Endothelial cell of umbilical vein (primary cell): ENCODE data around the gene NABP1. TPM values are rescaled to one million over a fixed set of nuclear protein-coding genes. Genes with fewer than 3 reads are reported as not detected.

ENCODE experiments used
- BruUV-seq: library from RNA; stranded (reverse); fragments of 400-500 nt; replicated peaks from 2 replicates; lab custom pipeline; 2021; lab: Mats Ljungman, UMichigan
- CTCF ChIA-PET: fragments of 300-600, 350-600 bp; sonication (Branson Sonifier 250); formaldehyde crosslinking; loops from one replicate; lab custom pipeline; 2021; ENCODE audit warnings: antibody characterized with exemption, inconsistent platforms; lab: Charles Lee
- POLR2A ChIA-PET: fragments of 300-600, 350-600 bp; sonication (Branson Sonifier 250); formaldehyde crosslinking; loops from one replicate; lab custom pipeline; 2021; ENCODE audit warnings: antibody characterized with exemption, inconsistent platforms; lab: Charles Lee
- DNase-seq: peaks from one replicate; pipeline ENCODE4 v3.0.0-alpha.2; 2011; ENCODE audit warnings: low read depth, low spot score
- FAIRE-seq: peaks from 2 replicates; lab custom pipeline; 2011; peaks lifted over from hg19 to GRCh38; lab: Jason Lieb, UNC
- H2AFZ ChIP-seq: 2 replicates; pipeline ENCODE4 v1.6.0; 2012; ENCODE audit warnings: low read depth, low read length, control low read depth, inconsistent platforms
- H3K27ac ChIP-seq: 2 replicates; pipeline ENCODE4 v1.5.1; 2011; ENCODE audit warnings: low read depth, mild to moderate bottlenecking, control low read depth, low read length, moderate library complexity; ENCODE audit not compliant: insufficient read depth
- H3K27me3 ChIP-seq, 2 experiments: 2 replicates each; pipeline versions ENCODE4 v1.6.0 to v1.6.1; 2011; ENCODE audit warnings: low read length in 2 of 2, mixed read lengths in 1 of 2; ENCODE audit not compliant: control insufficient read depth in 2 of 2, insufficient read depth in 2 of 2
- H3K36me3 ChIP-seq, 2 experiments: 2 replicates in 1 of 2; 3 replicates in 1 of 2; pipeline ENCODE4 v1.5.1; 2011; ENCODE audit warnings: low read length in 2 of 2, mild to moderate bottlenecking in 1 of 2, moderate library complexity in 1 of 2; ENCODE audit not compliant: control insufficient read depth in 2 of 2, insufficient read depth in 2 of 2; ENCODE audit errors: extremely low read depth in 1 of 2
- H3K4me1 ChIP-seq: 3 replicates; pipeline ENCODE4 v1.5.1; 2011; ENCODE audit warnings: mild to moderate bottlenecking, low read length; ENCODE audit not compliant: control insufficient read depth, insufficient read depth; ENCODE audit errors: extremely low read depth
- H3K4me2 ChIP-seq: 2 replicates; pipeline ENCODE4 v1.6.1; 2011; ENCODE audit warnings: low read length, control low read depth, mixed read lengths; ENCODE audit not compliant: insufficient read depth
- H3K4me3 ChIP-seq, 3 experiments: fragments of 200-600 bp in 1 of 3; sonication (generic), shearing (Covaris generic) in 1 of 3; replicated peaks in 1 of 3; 2 replicates each; pipeline ENCODE4 v1.5.1; 2011 to 2016; ENCODE audit warnings: control low read depth in 3 of 3, low read length in 3 of 3, mild to moderate bottlenecking in 2 of 3, inconsistent platforms in 1 of 3, low read depth in 1 of 3, moderate library complexity in 1 of 3; ENCODE audit not compliant: insufficient read depth in 1 of 3
- H3K79me2 ChIP-seq: 2 replicates; pipeline ENCODE4 v1.6.0; 2012; ENCODE audit warnings: low read length, inconsistent platforms; ENCODE audit not compliant: control insufficient read depth, insufficient read depth
- H3K9ac ChIP-seq: replicated peaks from 2 replicates; pipeline ENCODE3; 2011; ENCODE audit warnings: low read length, control low read depth; ENCODE audit not compliant: insufficient read depth; ENCODE audit errors: extremely low read depth
- H3K9me1 ChIP-seq: replicated peaks from 3 replicates; pipeline ENCODE4 v1.6.0; 2011; ENCODE audit warnings: mild to moderate bottlenecking, low read length; ENCODE audit not compliant: control insufficient read depth, insufficient read depth; ENCODE audit errors: extremely low read depth
- H3K9me3 ChIP-seq: replicated peaks from 2 replicates; pipeline ENCODE4 v1.5.1; 2012; ENCODE audit warnings: low read length, inconsistent platforms; ENCODE audit not compliant: control insufficient read depth, insufficient read depth
- H4K20me1 ChIP-seq: replicated peaks from 2 replicates; pipeline ENCODE3; 2011; ENCODE audit warnings: mild to moderate bottlenecking, low read length; ENCODE audit not compliant: control insufficient read depth, insufficient read depth; ENCODE audit errors: extremely low read depth
- EZH2 ChIP-seq: IDR thresholded peaks from 2 replicates; pipeline ENCODE4 v1.6.1; 2012; ENCODE audit warnings: borderline replicate concordance, low read depth, mild to moderate bottlenecking, moderate library complexity, low read length, inconsistent platforms; ENCODE audit not compliant: severe bottlenecking
- GATA2 ChIP-seq: IDR thresholded peaks from 2 replicates; pipeline ENCODE4 v1.7.0; 2011; ENCODE audit warnings: low read depth, mild to moderate bottlenecking, moderate library complexity, mixed read lengths, low read length; ENCODE audit not compliant: insufficient read length, insufficient read depth
- JUN ChIP-seq: IDR thresholded peaks from 2 replicates; pipeline ENCODE4 v1.6.1; 2011; ENCODE audit warnings: borderline replicate concordance, low read depth; ENCODE audit not compliant: insufficient read length, insufficient read depth
- MAX ChIP-seq: IDR thresholded peaks from 2 replicates; pipeline ENCODE4 v1.6.1; 2011; ENCODE audit not compliant: insufficient read depth, insufficient read length
- MYC ChIP-seq: IDR thresholded peaks from one replicate; pipeline ENCODE4 v1.6.1; 2011; ENCODE audit warnings: mild to moderate bottlenecking, low read depth, low read length
- POLR2A ChIP-seq: IDR thresholded peaks from 2 replicates; pipeline ENCODE4 v1.6.1; 2012; ENCODE audit warnings: low read depth, mild to moderate bottlenecking, control low read depth, low read length
- POLR2AphosphoS5 ChIP-seq: IDR thresholded peaks from 2 replicates; pipeline ENCODE4 v1.6.1; 2012; ENCODE audit warnings: low read depth, mild to moderate bottlenecking, control low read depth, low read length, moderate library complexity; ENCODE audit not compliant: insufficient read depth
- dilution Hi-C: fragments of 300-500 bp; cut with MboI; formaldehyde crosslinking; loops from one replicate; pipeline ENCODE4 v1.15.0; 2019; ENCODE audit warnings: low sequenced_read_pairs; ENCODE audit not compliant: extremely low pct_ligation_motif_present
- intact Hi-C: fragments of 100-400 bp; cut with micrococcal nuclease; formaldehyde crosslinking; loops from one replicate; pipeline ENCODE4 v1.10.0; 2022
- polyA plus RNA-seq, 4 experiments: library from polyadenylated mRNA; depleted of rRNA in 3 of 4; stranded (reverse) in 3 of 4; unstranded in 1 of 4; fragments of >200 nt; gene quantifications; 2 replicates each; pipeline versions ENCODE4 v1.2.1 to v1.2.3, GENCODE V29; 2011 to 2012; ENCODE audit warnings: missing spikeins in 1 of 4
- total RNA-seq: library from RNA; stranded (reverse); gene quantifications from 2 replicates; pipeline ENCODE4 v1.2.3, GENCODE V29; 2021

NABP1 gene
- total and polyA plus RNA-seq, 2 donors (not counting 3 experiments of a cell fraction or from before 2014, with no cell fraction given), result 14.7 to 47.6 TPM

- dilution Hi-C loops, result no loop called here
- no TSS peak for BruUV-seq
- no peak overlapping the region for H2AFZ ChIP-seq
- DNase-seq (no peak), FAIRE-seq (no peak)
- H3K4me2 ChIP-seq, result no peak overlapping the region
- H3K27me3 ChIP-seq, result no peaks in the 10 kb centered on the region
- H3K9ac ChIP-seq, result no peak overlapping the region
- no peak overlapping the region for H3K4me3 ChIP-seq
- no peak overlapping the region for H3K27ac ChIP-seq
- intact Hi-C loops, result no loop called here
- no peaks in the 10 kb centered on the region for H3K9me1 ChIP-seq
- ChIA-PET POLR2A (no interaction called here), CTCF (no interaction called here)
- no peaks in the 10 kb centered on the region for H3K36me3 ChIP-seq
- H3K9me3 ChIP-seq, result no peaks in the 10 kb centered on the region
- H3K79me2 ChIP-seq, result no peaks in the 10 kb centered on the region
- H4K20me1 ChIP-seq, result no peaks in the 10 kb centered on the region
- H3K4me1 ChIP-seq, result peaks cover 5% of the 10 kb centered on the region
- TF ChIP-seq EZH2 (no peak), GATA2 (no peak), POLR2AphosphoS5 (no peak), POLR2A (no peak), JUN (no peak), MYC (no peak), MAX (no peak)
These were observed 7.1 kb upstream of the NABP1 start for GRCh38 chr2:191670787-191671186.
